HFFc6 (cell line): Measurements from ENCODE around the gene HSD17B12. TPM values are rescaled to one million over a fixed set of nuclear protein-coding genes. Genes with fewer than 3 reads are reported as not detected.
A peak's percentile ranks its signal among the peaks of the same experiment; 100 is the strongest.

Experiments used
- DNase-seq: peaks from one replicate; pipeline ENCODE4 v3.0.0-alpha.2; 2018
- H3K27ac Mint-ChIP-seq: 2 replicates; pipeline ENCODE4 v1.8.0; 2020; ENCODE audit warnings: mild to moderate bottlenecking, mixed read lengths
- H3K27me3 Mint-ChIP-seq: 2 replicates; pipeline ENCODE4 v1.8.0; 2021; ENCODE audit warnings: mild to moderate bottlenecking, moderate library complexity, mixed read lengths; ENCODE audit not compliant: insufficient read depth
- H3K36me3 Mint-ChIP-seq: 2 replicates; pipeline ENCODE4 v1.8.0; 2021; ENCODE audit warnings: low read depth, mixed read lengths
- H3K4me1 Mint-ChIP-seq: 2 replicates; pipeline ENCODE4 v1.8.0; 2020; ENCODE audit warnings: low read depth, mixed read lengths
- H3K4me3 Mint-ChIP-seq: 2 replicates; pipeline ENCODE4 v1.8.0; 2020; ENCODE audit warnings: mild to moderate bottlenecking, moderate library complexity, mixed read lengths
- H3K9me3 Mint-ChIP-seq: 2 replicates; pipeline ENCODE4 v1.8.0; 2020; ENCODE audit warnings: mild to moderate bottlenecking, mixed read lengths
- CTCF ChIP-seq: fragments of 200-600 bp; sonication (generic); IDR thresholded peaks from 2 replicates; pipeline ENCODE4 v1.5.0; 2021; ENCODE audit warnings: antibody characterized with exemption, mild to moderate bottlenecking
- total RNA-seq, 6 experiments: library from RNA; stranded (reverse); fragmentation: NEBNext Ultra II Directional; extraction: Animal tissue kit (Norgen Biotek cat#: 25700); gene quantifications; 2 replicates in 1 of 6; 3 replicates in 5 of 6; pipeline ENCODE4 v1.2.3, GENCODE V29; 2021

HSD17B12 gene
- total RNA-seq, 6 experiments from 2014 or later = 89.1 to 119 (median 99.0) TPM

GRCh38 chr11:43818220-43818619 lies 137.7 kb downstream of the HSD17B12 start:
- peak; percentile 83 for DNase-seq
- Mint-ChIP-seq H3K36me3 (peaks cover 26% of the 10 kb centered on the region), H3K27ac (peak overlapping the region; percentile 49), H3K27me3 (peaks cover 1% of the 10 kb centered on the region; the same call in 1 of the 2 replicates), H3K9me3 (no peaks in the 10 kb centered on the region), H3K4me1 (peaks cover 28% of the 10 kb centered on the region), H3K4me3 (no peak overlapping the region)
- TF ChIP-seq CTCF = no peak

GRCh38 chr11:43819926-43820325 lies 139.4 kb downstream of the HSD17B12 start:
- DNase-seq = no peak
- peaks cover 25% of the 10 kb centered on the region for H3K36me3 Mint-ChIP-seq
- peaks cover 1% of the 10 kb centered on the region; the same call in 1 of the 2 replicates for H3K27me3 Mint-ChIP-seq
- TF ChIP-seq CTCF = no peak
- H3K4me3 Mint-ChIP-seq = no peak overlapping the region
- no peaks in the 10 kb centered on the region for H3K9me3 Mint-ChIP-seq
- peaks cover 33% of the 10 kb centered on the region for H3K4me1 Mint-ChIP-seq
- no peak overlapping the region for H3K27ac Mint-ChIP-seq

- peaks cover 1% of the 10 kb centered on the region; the same call in 1 of the 2 replicates for H3K27me3 Mint-ChIP-seq
- H3K36me3 Mint-ChIP-seq = peaks cover 5% of the 10 kb centered on the region; the same call in 1 of the 2 replicates
- peaks cover 23% of the 10 kb centered on the region for H3K4me1 Mint-ChIP-seq
- H3K4me3 Mint-ChIP-seq = no peak overlapping the region
- no peak overlapping the region for H3K27ac Mint-ChIP-seq
- DNase-seq = no peak
- H3K9me3 Mint-ChIP-seq = no peaks in the 10 kb centered on the region
- TF ChIP-seq CTCF = no peak
Observed at GRCh38 chr11:43823316-43823715, 142.8 kb downstream of the HSD17B12 start.

- TF ChIP-seq CTCF = no peak
- H3K27me3 Mint-ChIP-seq = peaks cover 1% of the 10 kb centered on the region; the same call in 1 of the 2 replicates
- H3K36me3 Mint-ChIP-seq = peaks cover 5% of the 10 kb centered on the region; the same call in 1 of the 2 replicates
- no peak overlapping the region for H3K4me3 Mint-ChIP-seq
- no peak for DNase-seq
- H3K9me3 Mint-ChIP-seq = no peaks in the 10 kb centered on the region
- H3K4me1 Mint-ChIP-seq = peaks cover 18% of the 10 kb centered on the region
- no peak overlapping the region for H3K27ac Mint-ChIP-seq
Observed at GRCh38 chr11:43823851-43824250, 143.3 kb downstream of the HSD17B12 start.

GRCh38 chr11:43825217-43825816 lies 144.8 kb downstream of the HSD17B12 start:
- no peak overlapping the region for H3K27ac Mint-ChIP-seq
- peak; percentile 34 for DNase-seq
- H3K4me3 Mint-ChIP-seq = no peak overlapping the region
- H3K4me1 Mint-ChIP-seq = peaks cover 11% of the 10 kb centered on the region
- TF ChIP-seq CTCF = peak; percentile 90
- H3K27me3 Mint-ChIP-seq = peaks cover 1% of the 10 kb centered on the region; the same call in 1 of the 2 replicates
- no peaks in the 10 kb centered on the region for H3K36me3 Mint-ChIP-seq
- H3K9me3 Mint-ChIP-seq = no peaks in the 10 kb centered on the region
